ENCODE results near the gene MED26.

The MED26 gene

GRCh38 chr19:16542045-16542909, 85.7 kb downstream of the MED26 start, which contains the start of gene CHERP:
Gene CHERP, minus strand, starts transcription at chr19:16542437. Its CDS starts 59 bp downstream, at chr19:16542378.
- DNase-seq (ENCODE audit: low read depth in 1 of 2, low spot score in 1 of 2): peak; percentile 89 to 90

DNA sequence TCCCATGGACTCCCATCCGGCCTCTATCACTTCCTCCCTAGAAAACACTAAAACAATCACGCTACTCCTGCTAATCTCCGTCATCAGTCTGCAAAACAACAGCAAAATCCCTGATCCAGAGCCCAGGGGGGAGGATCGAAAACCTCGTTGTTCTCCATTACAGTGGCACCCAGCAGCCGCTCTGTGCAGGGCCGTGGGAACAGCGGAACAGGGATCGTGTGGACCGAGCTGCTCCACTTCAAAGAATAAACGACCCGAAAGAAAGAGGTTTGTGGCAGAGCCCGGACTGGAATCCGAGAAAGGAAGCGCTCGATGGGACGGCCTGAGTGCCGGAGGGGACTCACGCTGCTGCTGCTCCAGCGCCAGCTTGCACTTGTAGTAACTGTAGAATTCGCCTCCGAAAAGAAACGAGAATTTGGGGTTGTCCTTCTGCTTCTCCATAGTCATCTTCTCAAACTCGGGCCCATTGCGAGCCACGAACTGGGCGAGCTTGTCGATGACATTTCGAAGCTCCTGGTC, 86.4 kb downstream of the MED26 start:
- DNase-seq (ENCODE audit: low read depth in 1 of 2, low spot score in 1 of 2): no peak

GRCh38 chr19:16540948-16541347, 87.1 kb downstream of the MED26 start:
- DNase-seq (ENCODE audit: low read depth in 1 of 2, low spot score in 1 of 2): no peak

DNA sequence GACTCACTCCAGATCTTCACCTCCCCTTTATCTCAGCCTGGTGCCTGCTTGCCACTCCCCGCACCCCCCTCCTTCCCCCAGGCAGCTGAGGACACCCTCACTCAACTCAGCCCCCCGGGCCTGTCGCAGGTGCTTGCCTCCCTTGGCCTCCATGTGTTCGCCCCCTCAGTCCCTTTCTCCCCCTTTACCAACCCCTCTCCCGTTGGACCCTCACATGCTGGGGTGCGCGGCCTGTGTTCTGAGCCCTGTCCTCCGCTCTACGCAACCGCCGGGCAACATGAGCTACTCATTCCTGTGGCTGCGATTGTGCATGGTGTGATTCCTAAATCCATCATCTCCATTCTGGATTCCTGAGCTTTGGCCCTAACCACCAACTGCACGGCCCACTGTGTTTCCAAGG, 90.9 kb downstream of the MED26 start:
- DNase-seq (ENCODE audit: low read depth in 1 of 2, low spot score in 1 of 2): no peak

- no peak for DNase-seq (ENCODE audit: low read depth in 1 of 2, low spot score in 1 of 2)
These were observed 91.9 kb downstream of the MED26 start for GRCh38 chr19:16536130-16536529.

DNA sequence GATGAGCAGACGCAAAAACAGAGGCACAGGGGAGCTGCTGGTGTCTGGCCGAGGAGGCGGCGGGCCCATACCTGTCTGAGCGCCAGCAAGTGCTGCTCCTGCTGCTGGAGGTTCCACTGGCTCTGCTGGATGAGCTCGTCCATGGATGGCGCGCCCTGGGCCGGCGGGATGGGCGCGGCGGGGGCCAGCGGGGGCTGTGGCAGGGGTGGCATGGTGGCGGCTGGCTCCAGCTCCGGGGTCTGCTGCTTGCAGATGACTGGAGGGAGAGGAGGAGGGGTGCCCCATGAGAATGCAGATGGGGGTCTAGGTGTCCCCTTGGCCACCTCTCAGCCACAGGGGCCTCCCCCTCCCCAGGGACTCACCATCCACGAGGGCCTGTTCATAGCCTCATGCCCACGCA, 92.6 kb downstream of the MED26 start:
- no peak for DNase-seq (ENCODE audit: low read depth in 1 of 2, low spot score in 1 of 2)

DNA sequence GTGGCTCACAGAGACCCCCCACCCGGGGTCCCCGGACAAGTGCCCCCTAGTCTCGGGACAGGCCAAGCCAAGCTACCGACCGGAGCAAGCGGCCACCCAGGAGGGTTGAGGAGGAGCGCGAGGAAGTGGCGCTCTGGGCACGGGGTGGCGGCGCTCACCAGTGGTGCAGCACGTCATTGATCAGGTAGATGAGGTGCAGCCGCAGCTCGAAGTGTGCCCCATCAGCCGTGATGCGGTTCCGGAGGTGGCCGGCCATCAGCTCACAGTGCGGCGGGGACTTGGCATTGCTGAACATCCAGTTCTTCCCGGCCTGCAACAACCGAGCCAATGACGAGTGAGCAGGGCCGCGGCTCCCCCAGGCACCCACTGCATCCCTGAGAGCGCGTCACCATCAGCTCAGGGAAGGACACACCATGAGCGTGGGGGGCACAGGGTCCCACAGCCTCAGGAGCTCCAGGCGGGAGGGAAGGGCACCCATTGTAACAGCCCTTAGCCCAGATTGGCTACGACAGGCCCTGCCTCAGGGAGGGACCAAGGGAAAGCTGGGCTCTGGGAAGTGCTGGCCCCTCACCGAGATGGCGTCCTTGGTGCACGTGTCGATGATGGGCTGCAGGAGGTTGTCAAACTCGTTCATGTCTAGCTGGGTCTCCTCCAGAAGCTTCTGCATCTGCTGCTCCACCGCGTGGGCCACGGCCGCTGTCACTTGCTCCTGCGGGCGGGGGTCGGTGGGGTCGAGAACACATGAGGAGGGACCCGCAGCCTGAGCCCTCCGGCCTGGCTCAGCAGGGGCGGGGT, 95.4 kb downstream of the MED26 start:
- no peak for DNase-seq (ENCODE audit: low read depth in 1 of 2, low spot score in 1 of 2)

- no peak for DNase-seq (ENCODE audit: low read depth in 1 of 2, low spot score in 1 of 2)
These were observed 96.7 kb downstream of the MED26 start for GRCh38 chr19:16531380-16531669.

- no peak for DNase-seq (ENCODE audit: low read depth in 1 of 2, low spot score in 1 of 2)
These were observed 97.2 kb downstream of the MED26 start for GRCh38 chr19:16530540-16531379.

DNA sequence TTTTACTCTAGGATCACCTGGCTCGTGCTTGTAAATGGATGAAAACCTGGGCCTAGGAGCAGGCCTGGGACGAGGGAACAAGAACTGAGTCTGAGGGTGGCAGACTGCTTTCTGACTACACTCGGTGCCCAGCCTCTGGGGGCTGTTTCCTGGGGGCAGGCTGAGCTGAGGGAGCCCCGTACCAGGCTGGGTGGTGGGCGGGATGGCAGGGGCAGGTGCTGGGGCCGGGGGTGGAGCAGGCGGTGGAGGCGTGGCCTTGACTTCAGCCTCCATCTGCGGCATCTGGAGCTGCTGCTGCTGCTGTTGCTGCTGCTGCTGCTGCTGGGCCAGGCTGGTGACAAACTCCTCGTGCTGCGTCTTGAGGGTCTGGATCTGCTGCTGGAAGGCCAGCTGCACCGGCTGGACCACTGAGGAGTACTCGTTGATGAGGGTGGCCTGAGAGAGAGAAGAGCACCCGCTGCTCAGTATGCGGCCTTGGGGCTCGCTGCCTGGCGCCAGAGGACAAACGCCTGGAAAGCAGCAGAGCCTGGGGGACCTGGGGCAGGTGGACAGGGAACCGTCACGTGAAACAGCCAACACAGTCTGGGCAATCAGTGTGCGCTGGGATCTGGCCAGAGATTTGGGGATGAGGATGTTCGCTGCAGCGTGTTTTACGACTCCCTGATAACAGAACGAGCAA, 98.4 kb downstream of the MED26 start:
- DNase-seq (ENCODE audit: low read depth in 1 of 2, low spot score in 1 of 2): no peak

DNA sequence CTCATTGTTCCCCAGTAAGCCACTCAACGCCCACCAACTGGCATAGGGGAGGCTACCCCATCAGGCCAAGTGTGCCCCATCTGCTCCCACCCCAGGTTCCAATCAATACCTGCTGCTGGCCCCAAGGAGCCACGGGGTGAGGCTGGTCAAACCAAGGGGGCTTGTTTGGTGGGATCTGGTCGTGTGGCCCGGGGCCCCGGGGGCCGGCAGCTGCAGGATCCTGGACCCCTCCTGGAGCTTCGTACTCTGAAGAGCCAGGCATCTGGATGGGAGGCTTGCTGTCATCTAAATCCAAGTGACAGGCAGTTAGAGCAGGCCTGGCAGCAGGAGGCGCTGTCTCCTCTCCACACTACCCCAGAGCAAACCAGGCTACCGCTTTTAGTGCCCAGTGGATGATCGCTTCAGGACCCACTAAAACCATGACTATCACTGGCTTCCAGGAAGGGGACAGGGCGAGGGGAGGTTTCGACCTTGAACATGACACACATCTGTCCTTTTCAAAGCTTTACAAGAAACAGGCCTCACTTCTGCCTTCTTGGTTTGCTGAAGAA, 100.0 kb downstream of the MED26 start:
- DNase-seq (ENCODE audit: low read depth in 1 of 2, low spot score in 1 of 2): no peak

DNA sequence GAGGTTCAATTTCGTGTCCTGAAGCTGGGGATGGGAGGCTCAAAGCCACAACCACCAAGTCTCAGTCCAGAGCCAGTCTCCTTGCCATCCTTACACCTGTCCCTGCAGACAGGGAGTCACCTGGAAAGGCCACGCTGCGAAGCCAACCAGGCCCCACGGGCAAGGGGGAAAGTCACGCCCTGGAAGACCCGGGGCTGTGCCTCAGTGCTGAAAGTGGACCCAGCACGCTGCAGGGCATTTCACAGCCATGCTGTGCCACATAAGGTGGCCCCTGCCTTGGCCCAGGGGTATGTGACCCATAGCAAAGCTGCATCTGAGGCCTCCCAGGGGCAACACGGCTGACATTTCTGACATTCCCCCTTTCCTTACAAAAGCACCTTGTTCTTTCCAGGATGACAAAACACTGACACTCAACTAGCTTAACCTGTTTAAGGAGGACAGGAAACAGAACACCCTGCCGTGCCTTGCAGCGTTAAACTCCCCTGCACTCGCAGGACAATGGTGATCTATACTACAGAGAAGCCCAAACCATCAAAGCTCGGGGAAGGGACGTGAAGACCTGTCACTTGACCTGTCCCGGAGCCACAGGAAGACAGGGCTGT, 100.6 kb downstream of the MED26 start:
- no peak for DNase-seq (ENCODE audit: low read depth in 1 of 2, low spot score in 1 of 2)

- no peak for DNase-seq (ENCODE audit: low read depth in 1 of 2, low spot score in 1 of 2)
These were observed 102.1 kb downstream of the MED26 start for GRCh38 chr19:16525751-16526481.

DNA sequence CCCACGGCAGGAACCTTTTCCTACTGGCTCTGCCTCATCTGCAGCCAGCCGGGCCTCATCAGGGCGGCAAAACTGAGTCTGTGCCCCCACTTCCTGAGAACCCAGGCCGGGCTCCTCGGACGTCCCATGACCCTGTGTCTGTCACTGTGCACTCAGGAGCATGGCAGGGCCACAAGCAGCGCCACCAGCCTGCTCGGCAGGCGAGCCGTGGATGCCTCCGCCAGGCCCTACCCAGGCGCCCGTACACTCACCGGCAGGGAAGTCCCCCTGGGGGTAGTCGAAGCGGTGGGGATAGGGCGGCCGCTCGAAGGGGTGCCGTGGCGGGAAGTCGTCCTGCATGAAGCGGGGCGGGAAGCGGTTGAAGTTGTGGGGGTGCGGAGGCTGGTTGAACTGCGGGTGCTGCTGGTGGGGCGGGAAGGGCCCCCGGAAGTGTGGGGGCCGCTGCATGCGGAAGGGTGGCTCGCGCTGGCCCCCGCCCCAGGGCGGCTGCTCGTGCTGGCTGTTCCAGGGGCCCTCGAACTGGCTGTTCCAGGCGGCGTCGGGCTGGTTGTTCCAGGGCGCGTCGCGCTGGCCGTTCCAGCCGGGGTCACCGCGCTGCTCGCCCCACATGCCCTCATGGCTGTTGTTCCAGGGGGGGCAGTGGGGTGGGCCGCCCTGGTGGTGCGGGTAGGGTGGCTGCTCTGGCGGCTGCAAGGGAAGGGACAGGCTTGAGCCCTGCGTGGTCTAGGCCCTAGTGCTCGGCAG, 102.8 kb downstream of the MED26 start:
- DNase-seq (ENCODE audit: low read depth in 1 of 2, low spot score in 1 of 2): no peak
